ENCODE measurements around the gene COPS3.
A peak's percentile ranks its signal among the peaks of the same experiment; 100 is the strongest.

COPS3 gene
- total RNA-seq: 49.6 to 101 (median 75.2) reads per million in 4 experiments

DNA sequence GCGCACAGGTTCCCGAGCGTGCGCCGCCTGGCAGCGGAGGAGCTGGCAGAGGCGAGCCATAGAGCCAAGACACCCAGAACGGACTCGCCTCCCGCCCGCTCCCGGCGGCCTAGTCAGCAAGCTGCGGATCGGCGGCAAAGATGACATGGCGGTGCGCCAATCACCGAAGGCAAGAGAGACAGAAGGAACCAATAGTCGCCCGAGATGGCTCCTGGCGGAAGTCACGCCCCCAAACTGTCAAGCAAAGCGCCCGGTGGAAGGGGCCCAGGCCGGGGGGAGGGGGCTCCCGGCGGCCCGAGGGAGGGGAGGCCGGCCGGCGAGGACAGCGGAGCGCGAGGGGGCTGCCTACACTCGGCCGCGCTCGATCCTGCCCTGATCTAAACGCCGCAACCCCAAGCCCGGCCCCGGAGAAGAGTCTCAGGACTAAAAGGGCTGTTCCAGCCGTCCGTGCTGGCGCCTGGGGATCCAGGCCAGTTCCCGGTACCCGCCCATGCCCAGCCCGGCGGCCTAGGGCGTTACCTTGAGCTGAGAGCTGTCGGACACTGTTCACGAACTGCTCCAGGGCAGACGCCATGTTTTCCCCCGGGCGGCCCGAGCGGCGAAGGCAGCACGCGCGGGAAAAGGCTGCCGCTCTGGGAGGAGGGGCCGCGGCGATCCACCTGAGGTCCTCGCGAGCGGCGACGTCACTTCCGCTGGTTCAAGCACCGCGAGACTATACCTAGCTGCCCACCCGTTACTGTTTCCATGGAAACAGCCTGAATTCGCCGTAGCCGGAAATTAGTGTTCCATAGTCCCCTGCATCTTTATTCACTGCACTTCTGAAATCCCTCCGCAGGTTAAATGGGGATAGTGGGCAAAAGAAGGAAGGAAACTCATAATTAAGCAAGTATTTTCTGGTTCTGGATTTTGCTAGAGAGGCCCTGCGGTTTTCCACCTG, at the start of gene COPS3:
COPS3 (minus strand) TSS at position 634 of the 937 bp plus-strand sequence; CDS start at position 574, 60 bp downstream.
- peak; percentile 93 for DNase-seq

- no peak for DNase-seq
These were observed 47.2 kb upstream of the COPS3 start for GRCh38 chr17:17328251-17328650.

DNA sequence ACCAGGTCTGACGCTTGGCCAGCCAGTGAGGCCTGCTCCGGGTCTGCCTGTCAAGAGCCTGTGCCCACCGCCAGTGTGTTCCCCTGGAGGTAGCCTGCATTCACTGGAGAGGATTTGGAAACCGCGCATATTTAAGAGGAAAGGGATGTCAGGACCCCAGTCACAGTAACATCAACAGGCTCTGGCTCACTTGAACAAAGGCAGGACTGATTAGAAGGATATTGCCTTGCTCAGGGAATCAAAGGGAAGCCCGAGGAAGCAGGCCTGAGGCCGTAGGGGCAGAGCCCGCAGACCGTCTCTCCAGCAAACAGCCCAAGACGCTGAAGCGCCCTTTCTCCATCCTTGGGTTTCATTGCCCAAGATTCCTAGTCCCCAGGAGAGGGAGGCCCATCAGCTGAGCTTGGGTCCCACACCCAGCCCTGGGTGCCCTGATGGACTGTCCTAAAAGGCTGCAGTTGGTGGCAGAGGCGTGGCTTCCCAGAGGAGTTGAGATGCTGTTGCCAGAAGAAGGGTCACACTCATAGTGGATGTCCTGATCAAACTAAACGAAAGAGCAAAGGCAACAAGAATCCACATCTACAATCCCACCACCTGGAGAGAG, 45.3 kb upstream of the COPS3 start:
- no peak for DNase-seq

DNA sequence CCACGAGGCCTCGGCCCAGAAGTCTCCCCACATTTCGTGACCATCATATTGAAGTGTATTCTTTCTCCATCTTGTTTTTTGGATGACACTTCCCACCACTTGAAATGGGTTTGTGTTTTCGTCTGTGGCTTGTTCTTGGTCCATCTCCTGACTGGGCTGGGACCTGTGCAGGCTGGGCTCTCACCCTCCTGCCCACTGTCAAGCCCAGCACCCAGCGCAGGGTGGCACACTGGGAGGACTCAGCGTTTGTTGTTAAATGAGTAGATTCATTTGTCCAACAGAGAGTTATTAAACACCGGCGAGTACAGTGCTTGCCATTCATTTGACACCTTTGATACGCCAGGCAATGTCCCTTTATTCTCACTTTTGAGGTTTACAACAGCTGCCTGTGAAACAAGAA, 44.8 kb upstream of the COPS3 start:
- no peak for DNase-seq

DNA sequence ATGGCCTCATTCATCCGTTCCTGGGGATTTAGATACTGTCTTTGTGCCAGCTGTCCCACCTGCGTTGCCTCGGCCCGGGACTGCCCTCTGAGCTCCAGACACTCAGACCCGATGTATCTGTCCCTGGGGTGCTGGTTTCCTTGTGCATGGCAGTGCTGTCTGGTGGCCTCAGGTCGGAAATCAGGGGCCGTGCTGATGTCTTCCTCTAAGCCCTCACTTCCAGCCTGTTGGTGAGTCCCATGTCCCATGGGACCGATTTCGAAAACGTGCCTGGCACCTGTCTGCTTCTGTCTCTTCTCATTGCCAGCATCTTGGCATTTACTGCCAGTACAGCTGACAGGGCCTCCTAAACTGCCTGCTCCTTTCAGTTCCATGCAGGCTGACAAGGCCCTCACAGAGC, 44.2 kb upstream of the COPS3 start:
- DNase-seq: no peak

- no peak for DNase-seq
These were observed 43.6 kb upstream of the COPS3 start for GRCh38 chr17:17324616-17325015.

DNA sequence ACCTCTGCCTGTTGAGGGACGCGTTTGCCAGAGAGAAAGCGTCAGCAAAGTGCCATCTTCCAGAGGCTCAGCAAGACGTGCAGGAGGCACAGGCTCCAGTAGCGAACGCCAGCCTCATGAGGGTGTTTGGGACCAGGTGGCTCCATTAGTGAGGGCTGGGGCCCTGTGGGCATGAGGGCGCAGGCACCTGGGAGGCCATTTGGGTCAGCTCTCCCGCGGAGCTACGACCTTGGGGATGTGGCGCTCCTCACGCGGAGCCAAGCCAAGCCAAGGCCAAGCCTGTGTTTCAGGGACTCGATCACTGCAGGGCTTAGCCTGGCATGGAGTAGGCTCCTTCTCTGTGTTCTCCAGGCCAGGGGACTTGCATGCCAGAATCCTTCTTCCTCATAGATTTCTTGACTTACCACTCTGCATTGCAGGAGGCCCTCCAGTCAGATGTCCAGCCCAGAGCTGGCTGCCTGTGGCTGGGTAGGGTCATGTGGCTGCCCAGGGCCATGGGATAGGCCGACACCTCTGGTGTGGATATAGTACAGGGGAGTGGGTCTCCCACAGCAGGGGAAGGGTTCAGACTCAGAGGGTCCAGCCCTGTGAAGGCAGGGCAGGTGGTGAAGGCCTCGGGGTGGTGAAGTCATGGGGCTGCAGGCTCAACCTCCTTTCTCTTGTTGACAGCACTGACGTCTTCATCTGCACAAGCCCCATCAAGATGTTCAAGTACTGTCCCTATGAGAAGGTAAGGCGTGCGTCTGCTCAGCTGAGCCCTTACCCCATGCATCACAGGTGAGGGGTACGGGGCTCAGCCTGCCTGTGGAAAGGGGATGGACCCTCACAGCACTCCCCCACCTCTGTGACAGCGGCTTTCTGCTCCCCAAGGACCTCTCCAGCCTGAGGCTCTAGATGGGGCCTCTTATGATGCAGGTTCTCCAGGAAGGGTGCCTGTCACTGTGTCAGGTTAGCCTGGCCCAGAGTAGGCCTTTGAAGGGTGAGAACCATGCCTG, 41.8 kb upstream of the COPS3 start:
- no peak for DNase-seq

GRCh38 chr17:17321356-17322025, 40.4 kb upstream of the COPS3 start:
- no peak for DNase-seq

GRCh38 chr17:17320911-17321220, 39.8 kb upstream of the COPS3 start:
- DNase-seq: no peak

- DNase-seq: no peak
These were observed 39.3 kb upstream of the COPS3 start for GRCh38 chr17:17320188-17320910.

DNA sequence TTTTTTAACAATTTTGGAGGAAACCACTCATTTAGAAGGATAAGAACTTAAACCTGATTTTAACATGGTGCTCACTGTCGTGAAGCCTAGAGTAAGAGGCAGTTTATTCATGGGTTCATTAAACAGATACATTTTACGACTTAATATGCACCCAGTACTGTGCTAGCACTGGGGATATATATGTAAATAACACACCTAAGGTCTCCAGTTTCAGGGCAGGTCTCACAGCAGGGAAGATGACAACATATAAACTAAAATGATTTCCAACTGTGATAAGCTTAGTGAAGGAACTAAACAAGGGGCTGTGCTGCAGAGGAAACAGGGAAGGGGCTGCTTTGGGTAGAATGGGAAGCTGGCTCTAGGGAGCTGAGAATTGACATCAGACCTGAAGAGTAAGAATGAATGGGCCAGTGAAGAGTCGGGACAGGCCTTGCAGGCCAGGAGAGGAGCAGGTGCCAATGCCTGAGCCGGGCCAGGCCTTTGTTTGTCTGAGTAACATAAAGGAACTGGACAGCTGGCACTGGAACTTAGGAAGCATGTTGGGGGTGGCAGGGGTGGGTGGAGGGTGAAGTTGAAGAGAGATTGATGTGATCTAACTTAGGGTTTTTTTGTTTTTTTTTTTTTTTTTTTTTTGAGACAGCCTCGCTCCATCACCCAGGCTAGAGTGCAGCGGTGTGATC, 34.2 kb upstream of the COPS3 start:
- DNase-seq: no peak

DNA sequence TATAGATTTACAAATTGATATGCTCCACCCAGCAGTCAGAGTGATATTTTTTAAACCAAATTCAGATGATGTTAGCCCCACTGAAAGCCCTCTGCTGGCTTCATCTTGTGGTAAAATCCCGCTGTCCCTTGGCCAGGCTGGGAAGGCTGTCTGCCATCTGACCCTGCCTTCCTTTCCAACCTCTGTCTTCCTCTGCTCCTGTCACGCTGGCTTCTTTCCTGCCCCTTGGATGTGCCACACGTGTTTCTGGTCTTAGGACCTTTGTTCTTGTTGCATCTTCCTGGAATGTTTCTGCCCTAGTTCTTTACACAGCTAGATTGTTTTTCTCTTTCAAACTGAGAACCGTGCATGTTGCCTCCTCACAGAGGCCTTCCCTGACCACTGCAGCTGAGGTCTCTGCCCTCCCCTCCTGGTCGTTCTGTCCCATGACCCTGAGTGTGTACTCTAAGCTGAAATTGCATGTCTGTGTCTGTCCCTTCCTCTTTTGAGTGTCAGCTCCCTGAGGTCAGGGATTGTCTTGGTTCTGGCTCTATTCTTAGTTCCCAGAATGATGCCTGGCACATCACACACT, 33.5 kb upstream of the COPS3 start:
- no peak for DNase-seq

GRCh38 chr17:17313350-17313991, 32.4 kb upstream of the COPS3 start:
- peak; percentile 55 for DNase-seq

DNA sequence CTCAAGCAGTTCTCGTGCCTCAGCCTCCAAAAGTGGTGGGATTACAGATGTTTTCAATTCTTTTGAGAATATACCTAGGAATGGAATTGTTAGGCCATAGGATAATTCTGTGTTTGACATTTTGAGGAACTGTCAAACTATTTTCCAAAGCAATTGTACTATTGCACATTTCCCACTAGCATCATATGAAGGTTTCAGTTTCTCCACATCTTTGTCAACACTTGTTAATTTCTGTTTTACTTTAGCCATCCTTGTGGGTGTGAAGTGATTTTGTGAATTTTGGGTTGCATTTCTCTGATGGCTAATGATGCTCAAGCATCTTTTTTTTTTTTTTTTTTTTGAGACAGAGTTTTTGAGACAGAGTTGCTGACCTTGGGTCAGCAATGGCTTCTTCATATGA, 28.3 kb upstream of the COPS3 start:
- no peak for DNase-seq

- DNase-seq: no peak
These were observed 24.3 kb upstream of the COPS3 start for GRCh38 chr17:17305281-17305801.

GRCh38 chr17:17304521-17304985, 23.5 kb upstream of the COPS3 start:
- DNase-seq: no peak

DNA sequence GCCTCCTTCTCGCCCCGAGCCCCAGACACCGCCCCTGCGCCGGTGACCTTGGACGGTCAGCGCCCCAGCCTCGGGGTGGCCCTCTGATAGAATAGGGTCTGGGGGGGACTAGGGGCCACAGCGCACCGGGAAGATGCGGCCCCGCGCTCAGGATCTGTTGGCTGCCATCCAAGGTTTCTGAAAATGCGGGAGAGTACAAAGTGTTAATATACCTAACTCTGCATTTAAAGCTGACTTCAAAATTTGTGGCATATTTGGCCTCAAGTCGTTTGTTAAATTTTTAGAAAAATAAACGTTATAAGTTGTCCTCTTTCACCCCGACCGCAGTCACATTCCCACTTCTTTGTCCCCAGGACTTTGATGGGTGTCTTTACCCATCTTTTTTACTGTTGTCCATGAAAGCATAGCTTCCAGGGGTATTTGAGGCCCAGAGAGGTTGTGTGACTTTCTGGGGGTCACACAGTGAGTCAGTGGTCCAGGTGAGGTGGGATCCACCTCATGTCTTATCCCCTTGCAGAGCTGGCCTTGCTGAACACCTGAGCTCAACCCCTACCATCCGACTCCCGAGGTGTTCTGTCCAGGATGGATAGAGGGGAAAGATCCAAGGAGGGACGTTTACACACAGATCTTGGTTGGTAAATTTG, 22.9 kb upstream of the COPS3 start:
- no peak for DNase-seq

DNA sequence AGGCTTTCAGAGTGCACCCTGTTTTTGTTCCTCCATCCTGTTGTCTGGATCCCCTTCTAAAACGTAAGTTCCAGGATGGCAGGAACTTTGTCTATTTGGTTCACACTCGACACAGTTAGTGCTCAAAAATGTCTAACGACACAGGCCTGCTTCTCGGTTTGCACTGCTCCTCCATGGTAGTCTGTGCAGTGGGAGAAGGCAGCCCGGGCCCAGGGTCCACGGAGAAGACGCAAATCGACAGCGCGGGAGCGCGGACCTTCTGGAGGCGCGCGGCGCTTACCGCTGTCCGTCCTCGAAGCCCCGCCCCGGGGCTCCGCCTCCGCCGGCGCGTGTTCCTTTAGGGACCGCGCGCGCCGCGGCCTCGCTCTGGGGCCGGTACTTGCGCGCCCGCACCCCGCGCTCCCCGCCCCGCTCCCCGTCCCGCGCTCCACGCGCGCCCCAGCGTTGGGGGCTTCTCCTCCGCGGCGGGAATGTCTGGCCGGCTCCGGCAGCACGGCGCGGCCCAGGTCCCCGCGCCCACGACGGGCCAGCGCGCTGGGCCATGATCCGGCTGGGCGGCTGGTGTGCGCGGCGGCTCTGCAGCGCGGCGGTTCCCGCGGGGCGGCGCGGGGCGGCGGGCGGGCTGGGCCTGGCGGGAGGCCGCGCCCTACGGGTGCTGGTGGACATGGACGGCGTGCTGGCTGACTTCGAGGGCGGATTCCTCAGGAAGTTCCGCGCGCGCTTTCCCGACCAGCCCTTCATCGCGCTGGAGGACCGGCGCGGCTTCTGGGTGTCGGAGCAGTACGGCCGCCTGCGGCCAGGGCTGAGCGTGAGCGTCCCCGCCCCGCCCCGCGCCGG, 22.2 kb upstream of the COPS3 start, which contains the start of gene NT5M:
NT5M (plus strand) TSS at position 364 of the 837 bp plus-strand sequence; CDS start at position 542, 178 bp downstream.
- DNase-seq: peak; percentile 40
